Right renal pelvis (tissue), 4 donors: Measurements from ENCODE around the gene EXTL2. TPM values are rescaled to one million over a fixed set of nuclear protein-coding genes. Genes with fewer than 3 reads are reported as not detected.
"Not testable (repeated sequence)": the region's sequence is repeated elsewhere in the genome, so short reads cannot be mapped to it uniquely, and the experiment has no call there.

ENCODE experiments used
- DNase-seq, 4 donors: peaks; one replicate each; pipeline ENCODE4 v3.0.0-alpha.2; 2013; ENCODE audit warnings: low read depth in 4 of 4, low spot score in 3 of 4, missing footprints in 1 of 4
- polyA plus RNA-seq, 4 donors: library from polyadenylated mRNA; unstranded; fragments of 120-200 nt; gene quantifications; one replicate each; pipeline ENCODE4 v1.2.1, GENCODE V29; 2013; ENCODE audit not compliant: insufficient read length in 4 of 4

The EXTL2 gene, protein sequence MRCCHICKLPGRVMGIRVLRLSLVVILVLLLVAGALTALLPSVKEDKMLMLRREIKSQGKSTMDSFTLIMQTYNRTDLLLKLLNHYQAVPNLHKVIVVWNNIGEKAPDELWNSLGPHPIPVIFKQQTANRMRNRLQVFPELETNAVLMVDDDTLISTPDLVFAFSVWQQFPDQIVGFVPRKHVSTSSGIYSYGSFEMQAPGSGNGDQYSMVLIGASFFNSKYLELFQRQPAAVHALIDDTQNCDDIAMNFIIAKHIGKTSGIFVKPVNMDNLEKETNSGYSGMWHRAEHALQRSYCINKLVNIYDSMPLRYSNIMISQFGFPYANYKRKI
- 10 to 100 TPM; 54.8 to 69.3 (median 68.4) TPM for polyA plus RNA-seq

DNA sequence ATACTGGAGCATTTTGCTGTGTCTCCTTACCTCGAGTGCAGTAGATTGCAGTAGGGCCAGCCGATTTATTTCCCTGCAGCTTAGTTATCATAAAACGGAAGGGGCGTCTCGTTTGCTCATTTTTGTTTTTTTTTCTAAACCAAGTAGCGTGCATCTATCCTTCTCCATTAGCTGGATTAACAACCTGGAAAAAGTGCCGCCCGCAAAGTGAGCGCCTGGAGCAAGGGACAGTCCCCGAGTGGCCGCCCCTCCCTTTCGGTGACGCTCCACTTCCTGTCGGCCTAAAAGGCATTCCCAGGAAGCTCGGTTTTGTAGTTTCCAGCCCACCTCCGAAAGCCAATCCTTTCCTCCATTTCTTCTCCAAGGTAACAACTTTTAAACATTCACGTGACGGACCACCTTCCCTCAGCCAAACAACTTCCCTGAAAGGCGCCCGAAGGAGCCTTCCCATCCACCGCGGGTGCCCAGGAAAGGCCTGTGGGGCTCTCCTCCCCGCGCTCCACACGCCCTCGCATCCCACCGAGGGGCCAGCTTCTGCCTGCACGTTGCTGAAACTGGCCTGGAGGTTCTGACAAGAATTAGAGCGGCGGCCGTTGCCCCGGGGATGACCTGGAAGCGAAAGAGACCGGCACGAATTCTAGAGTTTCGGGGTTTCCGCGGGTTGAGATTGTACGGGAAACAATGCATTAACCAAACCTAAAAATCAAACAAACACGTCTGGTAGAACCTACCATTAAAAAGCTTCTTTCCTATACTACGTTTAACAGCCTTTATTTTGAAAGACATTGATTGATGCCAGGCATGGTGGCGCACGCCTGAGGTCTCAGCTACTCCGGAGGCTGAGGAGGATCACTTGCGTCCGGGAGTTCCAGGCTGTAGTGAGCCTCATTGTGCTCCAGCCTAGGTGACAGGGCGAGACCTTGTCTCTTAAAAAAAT lies at the start of gene EXTL2:
EXTL2 (minus strand) TSS at position 240 of the 937 bp plus-strand sequence. CDS start 6,085 bp downstream, outside the sequence.
- DNase-seq = peak; percentile 82 to 90 (median 86)

DNA sequence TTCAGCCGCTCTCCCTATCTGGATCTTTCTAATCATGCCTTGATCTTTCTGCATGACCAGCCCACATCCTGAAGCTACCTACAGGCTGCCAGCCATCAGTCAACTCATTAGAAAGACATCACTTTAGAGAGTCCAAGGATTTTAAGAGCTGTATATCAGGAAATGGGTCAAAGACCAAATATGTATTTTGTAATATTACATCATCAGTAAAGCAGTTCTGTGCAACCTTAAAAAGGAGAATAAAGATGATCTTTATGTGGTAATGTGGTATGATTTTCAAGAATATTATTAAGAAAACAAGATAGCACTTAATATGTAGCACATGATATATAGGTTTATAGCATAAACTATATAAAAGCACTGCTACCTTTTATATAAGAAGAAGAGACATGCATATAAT lies 48.9 kb upstream of the EXTL2 start:
- DNase-seq = no peak

DNA sequence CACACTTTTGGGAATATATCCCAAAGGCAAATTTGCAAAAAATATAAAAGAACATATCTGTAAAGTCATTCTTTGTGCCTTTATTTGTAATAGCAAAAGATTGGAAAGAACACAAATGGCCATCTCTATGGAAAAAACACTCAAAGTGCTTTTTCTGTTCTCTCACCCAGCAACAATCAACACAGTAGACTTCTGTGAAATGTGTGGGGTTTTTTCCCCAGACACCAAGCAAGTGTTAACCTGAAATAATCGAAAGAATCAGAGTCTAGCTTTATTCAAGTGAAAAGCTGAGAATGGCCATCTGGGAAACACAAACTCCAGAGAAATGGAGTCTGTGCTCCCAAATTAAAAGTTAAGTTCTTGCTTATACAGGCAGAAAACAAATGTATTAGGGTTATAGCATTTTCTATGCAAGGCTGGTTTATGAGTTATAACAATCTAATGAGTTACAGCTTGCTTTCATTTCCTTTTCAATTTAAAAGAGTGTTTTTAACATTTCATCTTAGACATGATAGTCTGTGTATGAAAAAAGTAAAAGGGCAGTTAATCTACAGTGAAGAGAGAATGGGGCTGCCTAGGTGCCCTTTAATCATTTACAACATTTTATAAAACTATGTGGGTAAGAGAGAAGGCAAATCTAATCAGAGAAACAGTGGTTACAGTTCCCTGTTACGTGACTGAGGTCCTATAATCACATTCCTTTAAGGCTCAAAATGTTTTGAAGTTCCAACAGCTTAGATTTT lies 47.8 kb upstream of the EXTL2 start:
- DNase-seq = no peak

DNA sequence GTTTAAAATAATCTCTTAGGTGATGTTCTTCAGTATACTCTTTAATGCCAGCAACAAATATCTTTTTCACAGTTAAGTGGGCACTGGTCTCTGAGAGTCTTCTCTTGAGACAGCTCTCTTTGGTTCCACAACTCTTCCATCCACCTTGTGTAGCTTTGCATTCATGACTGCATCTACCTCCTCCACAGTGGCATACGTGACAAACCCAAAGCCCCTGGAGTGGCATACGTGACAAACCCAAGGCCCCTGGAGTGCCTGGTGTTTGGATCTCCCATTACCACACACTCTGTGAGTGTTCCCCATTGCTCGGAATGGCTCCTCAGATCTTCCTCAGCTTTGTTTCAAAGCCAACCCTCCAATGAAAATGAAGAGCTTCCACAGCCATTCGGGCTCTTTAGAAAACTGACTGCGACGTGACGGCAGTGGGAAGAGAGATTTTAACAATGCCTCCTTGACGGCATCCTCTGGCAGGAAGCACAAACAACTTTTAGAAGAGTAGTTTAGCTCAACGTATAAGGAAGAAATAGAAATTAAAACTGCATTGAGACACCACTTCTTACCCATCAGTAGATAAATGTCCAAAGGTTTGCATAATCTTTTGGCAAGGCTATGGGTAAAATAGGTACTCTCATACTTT lies 47.1 kb upstream of the EXTL2 start:
- no peak for DNase-seq

DNA sequence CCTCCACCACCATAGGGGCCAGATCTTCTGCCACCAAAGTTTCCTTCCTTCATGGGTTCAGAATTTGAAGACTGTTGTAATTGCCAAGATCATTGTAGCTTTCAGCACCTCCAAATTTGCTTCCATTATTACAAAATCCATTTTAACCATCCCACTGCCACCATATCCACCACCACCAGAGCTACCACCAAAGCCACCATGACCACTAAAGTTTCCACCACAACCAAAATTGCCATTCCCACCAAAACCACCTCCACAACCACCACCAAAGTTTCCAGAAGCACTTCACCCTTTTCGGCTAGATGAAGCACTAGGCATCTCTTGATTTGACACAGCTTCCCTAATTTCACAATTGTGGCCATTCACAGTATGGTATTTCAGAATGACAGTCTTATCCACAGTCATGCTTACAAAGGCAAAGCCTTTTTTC lies 46.5 kb upstream of the EXTL2 start:
- DNase-seq = no peak

DNA sequence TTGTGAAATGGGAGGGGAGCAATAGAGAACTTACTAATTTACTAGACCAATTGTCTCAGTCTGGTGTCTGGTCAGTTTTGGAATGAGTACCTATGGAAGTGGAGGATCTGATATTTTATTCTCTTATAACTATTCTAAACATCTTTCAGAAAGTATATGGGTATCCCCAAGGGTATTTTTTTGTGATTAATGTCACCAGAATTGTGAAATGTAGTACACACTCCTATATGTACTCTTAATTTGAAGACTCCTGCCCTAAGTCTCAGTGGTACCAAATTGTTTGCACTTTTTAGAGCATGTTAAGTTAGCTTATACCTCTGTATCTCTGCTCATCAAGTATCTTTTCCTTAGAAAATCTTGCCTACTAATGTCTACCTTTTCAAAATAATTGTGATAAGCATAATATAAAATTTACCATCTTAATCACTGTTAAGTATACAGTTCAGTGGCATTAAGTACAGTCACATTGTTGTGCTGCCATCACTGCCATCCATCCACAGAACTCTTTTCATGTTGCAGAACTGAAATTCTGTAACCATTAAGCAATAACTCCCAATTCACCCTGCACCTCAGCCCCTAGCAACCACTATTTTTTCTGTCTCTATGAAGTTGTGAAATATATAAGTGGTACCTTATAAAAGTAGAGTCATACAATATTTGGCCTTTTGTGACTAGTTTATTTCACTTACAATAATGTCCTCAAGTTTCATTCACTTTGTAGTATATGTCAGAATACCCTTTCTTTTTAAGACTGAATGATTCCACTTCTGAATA lies 41.7 kb upstream of the EXTL2 start:
- DNase-seq = no peak

DNA sequence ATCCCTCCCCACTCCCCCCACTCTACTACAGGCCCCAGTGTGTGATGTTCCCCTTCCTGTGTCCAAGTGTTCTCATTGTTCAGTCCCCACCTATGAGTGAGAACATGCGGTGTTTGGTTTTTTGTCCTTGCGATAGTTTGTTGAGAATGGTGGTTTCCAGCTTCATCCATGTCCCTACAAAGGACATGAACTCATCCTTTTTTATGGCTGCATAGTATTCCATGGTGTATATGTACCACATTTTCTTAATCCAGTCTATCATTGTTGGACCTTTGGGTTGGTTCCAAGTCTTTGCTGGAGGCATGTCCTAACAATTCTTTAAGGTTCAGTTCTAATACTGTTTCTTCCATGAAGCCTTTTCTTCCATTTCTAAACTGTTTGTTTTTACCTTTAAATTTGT lies 38.9 kb upstream of the EXTL2 start:
- DNase-seq = not testable (repeated sequence)

DNA sequence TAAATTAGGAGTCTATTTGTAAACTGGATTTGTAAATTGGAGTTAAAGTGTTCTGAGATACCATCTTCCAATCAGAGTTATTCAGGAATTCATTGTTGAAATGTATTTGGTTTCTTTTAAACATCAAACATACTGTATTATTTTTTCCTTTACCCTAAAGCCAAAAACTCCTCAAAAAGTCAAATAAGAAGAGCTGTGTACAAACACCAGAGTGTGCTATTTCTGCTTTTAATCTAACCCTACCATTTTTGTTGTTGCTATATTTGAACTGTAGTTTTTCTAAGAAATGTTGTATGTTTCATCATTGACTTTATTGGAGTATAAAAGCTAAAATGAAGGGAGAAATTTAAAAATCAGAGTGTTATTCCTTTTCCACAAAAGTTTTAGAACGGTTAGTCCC lies 37.1 kb upstream of the EXTL2 start:
- DNase-seq = no peak

DNA sequence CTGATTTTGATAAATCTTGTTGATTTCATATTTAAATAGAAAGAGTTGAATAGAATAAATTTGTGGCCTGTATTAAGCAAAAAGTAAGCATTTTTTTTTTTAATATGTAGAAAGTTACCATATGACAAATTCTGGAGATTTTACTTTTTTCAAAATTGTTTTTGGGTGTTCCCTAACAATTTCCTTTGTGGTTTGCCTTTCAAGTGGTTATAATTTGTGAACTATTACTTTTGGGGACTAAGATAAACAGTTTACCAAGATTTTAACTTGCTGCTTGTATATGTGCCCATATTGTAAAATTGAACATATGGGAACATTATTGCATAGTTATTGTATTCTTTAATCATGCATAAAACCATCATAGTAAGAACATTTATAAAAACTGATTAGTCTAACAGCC lies 35.9 kb upstream of the EXTL2 start:
- no peak for DNase-seq

DNA sequence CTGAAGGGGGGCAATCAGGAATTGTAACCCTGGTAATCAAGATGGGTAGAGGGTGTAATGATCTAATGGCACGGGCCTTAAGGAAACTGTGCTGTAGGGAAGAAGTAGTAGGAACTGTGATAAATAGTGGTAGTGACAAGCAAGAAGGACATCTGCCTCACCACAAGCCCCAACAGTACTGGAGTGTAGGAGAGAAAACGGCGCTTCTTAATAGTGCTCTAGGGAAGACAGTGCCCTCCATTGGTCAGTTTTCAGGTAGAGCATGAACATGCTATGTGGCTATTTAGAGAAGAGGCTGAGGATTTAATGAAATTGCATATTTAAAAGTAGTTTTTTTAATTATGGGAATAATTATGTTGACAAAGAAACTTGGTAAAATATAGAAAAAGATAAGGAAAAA lies 33.5 kb upstream of the EXTL2 start:
- no peak for DNase-seq

DNA sequence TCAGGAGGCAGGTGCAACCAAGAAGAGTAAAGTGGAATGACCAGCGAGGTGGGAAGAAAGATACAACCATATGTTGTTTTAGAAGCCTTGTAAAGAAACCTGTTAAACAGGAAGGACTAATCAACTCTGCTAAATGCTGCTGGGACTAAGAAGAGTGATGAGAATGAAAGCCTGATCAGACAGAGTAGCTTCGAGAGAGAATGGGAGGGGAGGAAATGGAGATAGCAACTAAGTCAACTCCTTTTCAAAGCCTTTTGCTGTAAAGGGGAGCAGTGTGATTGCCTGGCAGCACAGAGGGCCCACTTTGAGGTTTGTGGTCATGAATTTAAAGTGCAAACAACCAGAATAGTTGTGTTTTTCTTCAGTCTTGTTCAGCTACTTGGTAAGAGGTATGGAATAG lies 32.6 kb upstream of the EXTL2 start:
- DNase-seq = no peak

DNA sequence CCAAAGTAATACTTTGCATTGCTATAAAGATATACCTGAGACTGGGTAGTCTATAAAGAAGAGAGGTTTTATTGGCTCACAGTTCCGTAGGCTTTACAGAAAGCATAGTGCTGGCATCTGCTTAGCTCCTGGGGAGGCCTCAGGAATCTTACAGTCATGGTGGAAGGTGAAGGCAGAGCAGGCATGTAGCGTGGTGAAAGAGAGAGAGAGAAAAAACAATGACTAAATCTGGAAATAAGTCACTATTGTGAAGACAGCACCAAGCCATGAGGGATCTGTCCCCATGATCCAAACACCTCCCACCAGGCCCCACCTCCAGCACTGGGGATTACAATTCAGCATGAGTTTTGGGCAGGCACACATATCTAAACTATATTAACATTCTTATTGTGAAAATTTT lies 31.6 kb upstream of the EXTL2 start:
- DNase-seq = no peak

DNA sequence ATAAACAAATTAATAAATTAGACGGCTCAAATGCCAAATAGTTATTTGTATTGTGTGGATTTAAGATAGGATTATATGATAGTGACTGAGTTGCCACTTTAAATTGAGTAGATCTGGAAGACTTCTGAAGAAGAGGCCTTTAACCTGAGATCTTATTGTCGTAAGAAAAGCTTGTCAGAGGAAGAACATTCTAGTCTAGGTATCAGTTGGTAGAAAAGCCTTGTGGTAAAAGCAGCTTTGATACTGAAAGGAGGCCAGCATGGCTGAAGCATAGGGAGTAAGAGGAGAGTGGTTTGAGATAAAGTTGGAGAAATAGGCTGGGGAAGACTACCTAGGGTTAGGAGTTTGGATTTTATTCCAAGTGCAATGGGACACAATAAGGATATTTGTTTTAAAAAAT lies 30.3 kb upstream of the EXTL2 start:
- DNase-seq = no peak

DNA sequence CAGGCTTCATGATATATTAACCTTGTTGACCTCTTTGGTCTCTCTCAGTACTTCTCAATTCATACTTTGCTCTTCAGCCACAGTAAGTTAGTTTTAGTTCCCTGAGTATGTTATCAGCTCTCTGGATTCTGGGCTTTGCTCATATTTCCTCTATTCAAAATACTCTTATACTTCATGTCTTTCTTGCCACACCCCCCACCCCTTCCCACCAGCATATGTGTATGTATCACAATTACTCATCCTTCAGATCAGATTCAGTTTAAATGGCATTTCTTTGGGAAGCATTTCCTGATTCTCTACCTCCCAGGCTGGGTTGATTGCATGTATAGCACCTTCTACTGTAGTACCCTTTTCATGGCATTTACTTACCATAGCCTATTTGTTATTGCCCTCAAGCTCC lies 29.6 kb upstream of the EXTL2 start:
- no peak for DNase-seq

DNA sequence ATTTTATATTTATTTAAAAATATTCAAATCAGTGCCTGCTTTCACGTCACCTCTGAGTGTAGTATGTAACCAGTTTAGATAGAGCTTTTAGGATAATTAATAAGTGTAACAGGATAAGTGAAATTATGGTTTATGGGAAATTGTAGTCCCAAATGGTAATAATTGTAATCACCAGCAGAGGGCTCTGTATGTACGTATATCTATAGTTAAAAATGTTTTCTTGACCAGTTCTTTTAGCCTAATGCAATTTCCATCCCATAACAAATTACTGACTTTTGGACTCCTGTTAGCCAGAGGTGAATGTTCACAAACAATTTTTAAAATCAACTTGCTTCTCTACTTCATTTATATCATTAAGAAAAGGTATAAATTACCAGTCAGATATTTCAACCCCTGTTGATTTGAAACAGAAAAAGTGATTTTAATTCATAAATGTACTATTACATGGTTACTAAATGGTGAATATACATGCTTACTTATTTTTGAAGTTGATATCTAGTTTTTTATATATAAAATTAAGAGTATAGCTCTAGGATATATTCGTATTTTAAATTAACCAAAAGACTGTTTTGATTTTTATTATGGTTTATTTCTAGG lies 26.6 kb upstream of the EXTL2 start:
- DNase-seq = peak; percentile 27 to 39 (median 36)

DNA sequence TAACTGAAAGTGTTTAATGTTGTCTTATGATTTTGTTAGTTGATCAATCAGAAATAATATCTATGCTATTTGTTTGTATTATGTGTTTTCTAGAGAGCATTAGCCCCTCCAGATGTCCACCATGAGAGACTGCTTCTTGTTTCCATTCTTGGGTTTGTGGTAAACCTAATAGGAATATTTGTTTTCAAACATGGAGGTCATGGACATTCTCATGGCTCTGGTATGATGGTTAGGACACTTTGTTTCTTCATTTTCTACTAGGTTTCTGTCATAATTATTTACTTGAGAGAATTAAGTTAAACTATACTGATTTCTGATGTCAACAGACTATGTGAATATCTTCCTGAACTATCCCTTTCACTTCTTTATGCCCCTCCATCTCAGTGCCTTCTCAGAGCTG lies 17.4 kb upstream of the EXTL2 start:
- no peak for DNase-seq

DNA sequence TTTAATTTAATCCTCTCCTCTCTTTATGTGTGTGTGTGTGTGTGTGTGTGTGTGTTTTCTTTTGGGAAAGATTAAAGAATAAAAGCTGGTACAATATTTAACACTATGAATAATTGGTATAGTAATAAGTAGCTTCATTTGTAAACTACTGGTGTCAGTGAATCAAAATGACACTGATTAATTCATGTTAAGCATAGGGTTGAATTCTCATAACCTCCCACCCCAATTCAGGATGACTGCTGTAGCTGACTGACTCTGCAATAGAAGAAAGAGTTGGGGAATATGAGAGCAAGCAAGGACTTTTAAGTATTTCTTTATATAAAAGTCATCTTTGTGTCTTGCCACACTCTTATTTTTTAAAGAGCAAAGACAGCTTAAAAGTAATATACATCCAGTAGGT lies 14.4 kb upstream of the EXTL2 start:
- no peak for DNase-seq

DNA sequence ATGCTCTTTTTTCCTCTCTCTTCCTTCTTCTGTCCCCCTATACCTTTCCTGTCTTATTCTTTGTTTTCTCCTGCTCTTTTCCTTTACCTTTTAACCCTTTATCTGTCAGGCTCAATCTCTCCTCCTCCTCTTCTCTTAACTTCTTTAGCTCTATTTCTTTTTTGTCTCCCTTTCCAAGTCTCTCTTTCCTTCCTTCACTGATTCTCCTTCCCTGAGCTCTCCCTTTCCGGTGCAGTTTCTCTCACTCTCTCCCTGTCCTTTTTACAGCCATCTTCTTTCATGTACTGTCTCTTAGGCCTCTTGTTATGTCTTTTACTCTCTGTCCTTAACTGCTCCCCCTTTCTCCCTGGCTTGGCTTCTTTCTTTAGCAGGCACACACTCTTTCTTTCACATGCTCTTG lies 13.2 kb upstream of the EXTL2 start:
- DNase-seq = no peak

DNA sequence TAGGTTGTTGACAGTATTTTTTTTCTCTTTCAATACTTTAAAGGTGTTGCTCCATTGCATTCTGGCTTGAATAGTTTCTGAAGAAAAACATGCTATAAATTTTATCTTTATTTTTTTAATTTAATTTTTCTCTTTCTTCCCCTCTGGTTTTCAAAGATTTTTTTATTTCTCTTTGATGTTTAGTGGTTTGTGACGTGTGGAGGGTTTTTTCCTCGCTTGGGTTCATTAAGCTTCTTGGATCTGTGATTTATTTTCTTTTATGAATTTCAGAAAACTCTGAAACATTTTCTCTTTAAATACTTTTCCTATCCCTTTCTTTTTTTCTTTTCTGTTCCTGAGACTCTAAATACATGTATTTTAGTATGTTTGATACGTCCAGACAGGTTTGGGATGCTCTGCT lies 10.5 kb upstream of the EXTL2 start:
- DNase-seq = no peak
